Measurements from ENCODE around the gene UNC13B. TPM values are rescaled to one million over a fixed set of nuclear protein-coding genes. Genes with fewer than 3 reads are reported as not detected.

UNC13B gene
- total and polyA plus RNA-seq, 2 of the 13 experiments (the other 11 are each of a cell fraction or from before 2014, with no cell fraction given): 14.0 to 18.3 TPM

- TF ChIP-seq MEIS2 (CRISPR knock-in tag; IDR thresholded peaks at IDR 0.05) (peak; percentile 51; the same call in 1 of the 2 replicates), ZNF543 (CRISPR knock-in tag; IDR thresholded peaks at IDR 0.05) (peak; percentile 58; the same call in 1 of the 2 replicates), MXI1 (IDR thresholded peaks at IDR 0.05; ENCODE audit: borderline replicate concordance, low read depth, low read length) (no peak), RAD21 (CRISPR knock-in tag; IDR thresholded peaks at IDR 0.05) (peak; percentile 84), ZBED4 (CRISPR knock-in tag; IDR thresholded peaks at IDR 0.05; ENCODE audit: borderline replicate concordance) (peak; percentile 59), IRX3 (CRISPR knock-in tag; IDR thresholded peaks at IDR 0.05; ENCODE audit: borderline replicate concordance, low read depth) (0 out of 2 replicates have a peak, but pooled peaks have one; percentile 29), ZNF788 (CRISPR knock-in tag; IDR thresholded peaks at IDR 0.05; ENCODE audit: borderline replicate concordance) (0 out of 2 replicates have a peak, but pooled peaks have one; percentile 25), NR2C2 (CRISPR knock-in tag; IDR thresholded peaks at IDR 0.05; ENCODE audit: borderline replicate concordance) (0 out of 2 replicates have a peak, but pooled peaks have one; percentile 30), ZNF597 (CRISPR knock-in tag; IDR thresholded peaks at IDR 0.05) (no peak), NAIF1 (CRISPR knock-in tag; IDR thresholded peaks at IDR 0.05; ENCODE audit: borderline replicate concordance) (no peak), SSRP1 (CRISPR knock-in tag; IDR thresholded peaks at IDR 0.05) (0 out of 2 replicates have a peak, but pooled peaks have one; percentile 37), BHLHE40 (IDR thresholded peaks at IDR 0.05; ENCODE audit: low read length) (0 out of 2 replicates have a peak, but pooled peaks have one; percentile 22), THRA (CRISPR knock-in tag; IDR thresholded peaks at IDR 0.05; ENCODE audit: borderline replicate concordance) (peak; percentile 42; the same call in 1 of the 2 replicates), FLYWCH1 (CRISPR knock-in tag; IDR thresholded peaks at IDR 0.05) (no peak), ZNF205 (CRISPR knock-in tag; IDR thresholded peaks at IDR 0.05) (peak; percentile 70; the same call in 1 of the 2 replicates), PATZ1 (CRISPR knock-in tag; IDR thresholded peaks at IDR 0.05) (peak; percentile 38; the same call in 1 of the 2 replicates), TFAP4 (IDR thresholded peaks at IDR 0.05; ENCODE audit: borderline replicate concordance, low read depth) (0 out of 2 replicates have a peak, but pooled peaks have one; percentile 20), ZNF362 (CRISPR knock-in tag; IDR thresholded peaks at IDR 0.05; ENCODE audit: borderline replicate concordance) (0 out of 2 replicates have a peak, but pooled peaks have one; percentile 43)
These were observed 44.8 kb upstream of the UNC13B start (continued) for GRCh38 chr9:35116898-35117551.
